GM19023 (cell line): ENCODE results near the gene MRAP.
"Not testable (repeated sequence)": the region's sequence is repeated elsewhere in the genome, so short reads cannot be mapped to it uniquely, and the experiment has no call there.

Source experiments
- ATAC-seq: cut with Tn5 transposase; IDR thresholded peaks from one replicate; pipeline ENCODE4 v1.9.1; 2021; ENCODE audit warnings: mild to moderate bottlenecking, moderate library complexity; ENCODE audit not compliant: unreplicated experiment

MRAP gene

DNA sequence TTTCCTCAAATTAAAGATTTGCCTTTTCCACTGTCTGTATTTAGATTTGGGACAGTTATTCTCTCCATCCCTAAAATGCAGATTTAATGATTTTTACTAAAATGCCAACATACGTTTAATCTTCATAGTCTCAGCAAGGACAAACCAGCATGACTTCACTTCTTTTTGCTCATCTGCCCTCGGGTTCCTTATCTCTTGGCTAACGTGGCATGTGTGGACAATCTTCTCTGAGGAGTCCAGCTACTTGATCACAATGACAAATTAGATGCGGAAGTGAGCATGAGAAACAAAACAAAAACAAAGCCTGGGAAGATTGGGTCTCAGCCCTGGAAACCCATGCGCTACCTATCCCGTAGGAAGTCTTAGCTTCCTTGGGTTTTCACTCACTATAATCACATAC is 1.0 kb downstream of the MRAP start:
- no peak for ATAC-seq

DNA sequence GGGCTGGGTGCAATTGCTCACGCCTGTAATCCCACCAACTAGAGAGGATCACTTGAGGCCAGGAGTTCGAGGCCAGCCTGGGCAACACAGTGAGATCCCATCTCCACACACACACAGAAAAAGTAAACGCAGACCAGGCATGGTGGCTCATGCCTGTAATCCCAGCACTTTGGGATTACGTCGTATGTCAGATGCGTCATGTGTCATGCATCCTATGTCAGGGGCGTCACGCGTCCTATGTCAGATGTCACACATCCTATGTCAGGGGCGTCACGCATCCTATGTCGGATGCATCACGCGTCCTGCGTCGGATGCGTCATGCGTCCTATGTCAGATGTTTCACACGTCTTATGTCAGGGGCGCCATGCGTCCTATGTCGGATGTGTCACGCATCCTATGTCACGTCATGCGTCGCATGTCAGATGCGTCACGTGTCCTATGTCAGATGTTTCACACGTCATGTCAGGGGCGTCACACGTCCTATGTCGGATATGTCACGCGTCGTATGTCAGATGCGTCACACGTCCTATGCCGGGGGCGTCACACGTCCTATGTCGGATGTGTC is 1.5 kb downstream of the MRAP start:
- ATAC-seq, result no peak

DNA sequence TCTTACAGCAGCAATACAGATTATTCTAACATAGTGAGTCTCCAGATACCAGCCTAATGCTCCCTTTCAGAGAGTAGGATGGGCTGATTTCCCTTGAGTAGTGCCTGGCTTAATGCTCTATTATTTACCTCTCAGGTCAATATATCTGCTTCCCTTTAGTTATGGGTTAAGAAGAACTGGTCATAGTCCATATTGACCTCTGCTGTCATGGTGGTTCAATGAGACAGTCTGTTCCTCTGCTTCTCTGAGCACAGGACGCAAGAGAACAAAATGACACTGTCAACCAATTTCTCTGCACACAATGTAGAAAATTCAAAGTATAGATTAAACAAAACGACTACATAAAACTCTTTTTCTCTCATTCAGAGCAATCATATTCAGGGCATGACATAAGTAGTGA is 2.9 kb downstream of the MRAP start:
- no peak for ATAC-seq

DNA sequence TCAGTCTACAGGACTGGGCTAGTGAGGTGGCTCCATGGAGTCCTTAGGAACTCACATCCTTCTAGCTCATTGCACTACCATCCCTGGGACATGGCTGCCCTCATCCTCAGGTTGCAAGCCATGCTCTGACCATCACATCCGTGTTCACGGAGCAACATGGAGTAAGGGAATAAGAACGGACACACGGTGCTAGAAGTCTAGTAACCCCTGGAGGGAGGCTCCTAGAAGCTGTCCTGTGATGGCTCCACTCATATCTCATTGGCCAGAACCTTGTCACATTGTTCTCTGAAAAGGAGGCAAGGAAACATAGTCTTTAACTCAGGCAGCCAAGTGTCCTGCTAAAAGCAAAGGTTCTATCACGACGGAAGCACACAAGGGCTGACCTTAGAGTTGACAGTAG is 3.9 kb downstream of the MRAP start:
- no peak for ATAC-seq

GRCh38 chr21:32303385-32303784 is 4.7 kb downstream of the MRAP start:
- no peak for ATAC-seq

- no peak for ATAC-seq
Measured at GRCh38 chr21:32304998-32305397, 6.3 kb downstream of the MRAP start.

DNA sequence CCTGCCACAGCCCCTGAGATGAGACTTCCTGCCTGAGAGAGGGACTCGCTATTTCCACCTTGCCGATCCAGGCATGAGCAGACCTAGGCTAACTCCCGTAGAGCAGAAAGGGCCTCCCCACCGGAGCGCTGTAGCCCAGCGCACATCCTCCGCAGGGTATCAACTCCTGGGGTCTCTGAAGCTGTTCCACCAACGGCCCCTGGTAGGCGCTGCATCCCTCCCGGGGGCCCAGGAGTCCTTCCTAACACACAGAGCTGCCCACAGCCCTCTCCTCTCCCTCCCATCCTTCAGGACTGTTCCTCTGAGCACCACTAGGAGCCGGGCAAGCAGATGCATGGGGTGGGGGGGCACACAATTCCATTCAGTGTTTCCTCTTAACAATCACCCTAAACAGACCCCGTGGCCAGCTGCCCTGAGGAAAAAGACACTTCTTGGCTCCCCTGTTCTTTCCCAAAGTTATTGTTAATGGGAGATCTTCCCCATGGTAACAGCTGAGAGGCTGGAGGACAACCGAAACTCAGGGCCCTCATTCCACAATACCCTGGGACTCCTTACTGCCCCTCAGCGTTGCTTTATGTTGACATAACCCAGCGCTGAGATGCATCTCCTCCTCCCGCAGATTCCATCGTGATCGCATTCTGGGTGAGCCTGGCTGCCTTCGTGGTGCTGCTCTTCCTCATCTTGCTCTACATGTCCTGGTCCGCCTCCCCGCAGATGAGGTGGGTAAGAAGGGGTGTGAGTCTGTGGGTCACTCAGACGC is 7.5 kb downstream of the MRAP start:
- ATAC-seq, result no peak

- ATAC-seq, result no peak
Measured at GRCh38 chr21:32307706-32308105, 9.1 kb downstream of the MRAP start.

GRCh38 chr21:32308696-32309095 is 10.0 kb downstream of the MRAP start:
- no peak for ATAC-seq

DNA sequence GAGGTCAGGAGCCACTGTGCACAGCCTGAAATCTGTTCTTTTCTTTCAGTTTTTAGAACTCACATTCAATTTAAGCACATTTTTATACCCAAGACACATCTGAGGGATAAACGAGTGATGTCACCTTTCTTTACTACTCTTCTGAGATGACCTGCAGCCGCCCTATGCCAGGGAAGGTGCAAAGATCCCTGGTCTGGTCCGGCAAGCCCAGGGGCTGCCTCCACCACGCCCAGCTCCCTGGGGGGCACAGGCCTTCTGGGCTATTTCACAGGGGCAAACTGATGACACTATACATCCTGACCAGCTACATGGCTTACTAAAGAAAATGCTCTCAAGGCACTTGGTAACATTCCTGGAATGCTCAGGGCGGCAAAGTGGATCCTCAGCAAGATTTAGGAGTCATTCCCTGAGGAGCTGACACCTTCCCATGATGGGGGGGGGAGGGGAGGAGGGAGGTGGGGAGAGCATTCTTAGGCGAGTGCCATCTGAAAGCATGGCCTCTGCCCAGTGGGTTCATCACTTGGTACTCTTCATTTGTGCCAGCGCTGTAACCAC is 11.3 kb downstream of the MRAP start:
- ATAC-seq, result no peak

- ATAC-seq, result not testable (repeated sequence)
Measured at GRCh38 chr21:32310976-32311375, 12.3 kb downstream of the MRAP start.

GRCh38 chr21:32311621-32312020 is 13.0 kb downstream of the MRAP start:
- no peak for ATAC-seq

- ATAC-seq, result no peak
Measured at GRCh38 chr21:32312326-32312725, 13.7 kb downstream of the MRAP start.

DNA sequence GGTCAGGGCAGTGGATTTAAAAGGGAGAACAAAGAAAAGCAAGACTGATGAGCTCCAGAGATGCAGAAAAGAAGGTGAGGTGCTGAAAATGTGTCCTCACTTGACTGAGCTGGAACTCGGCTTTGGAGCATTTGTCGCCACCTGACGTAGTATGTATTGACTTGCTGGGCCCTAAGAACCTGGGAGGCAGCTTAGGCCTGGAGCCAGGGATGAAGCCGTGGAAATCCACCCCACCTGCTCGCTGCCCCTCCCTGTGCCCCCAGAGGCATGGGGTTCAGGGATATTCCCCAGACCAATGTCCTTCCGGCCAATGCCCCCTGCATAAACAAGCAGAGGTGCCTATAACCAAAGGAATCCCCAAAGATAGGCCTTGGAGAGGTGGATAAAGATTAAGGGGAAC is 14.3 kb downstream of the MRAP start:
- no peak for ATAC-seq

- no peak for ATAC-seq
Measured at GRCh38 chr21:32314806-32315205, 16.2 kb downstream of the MRAP start.

DNA sequence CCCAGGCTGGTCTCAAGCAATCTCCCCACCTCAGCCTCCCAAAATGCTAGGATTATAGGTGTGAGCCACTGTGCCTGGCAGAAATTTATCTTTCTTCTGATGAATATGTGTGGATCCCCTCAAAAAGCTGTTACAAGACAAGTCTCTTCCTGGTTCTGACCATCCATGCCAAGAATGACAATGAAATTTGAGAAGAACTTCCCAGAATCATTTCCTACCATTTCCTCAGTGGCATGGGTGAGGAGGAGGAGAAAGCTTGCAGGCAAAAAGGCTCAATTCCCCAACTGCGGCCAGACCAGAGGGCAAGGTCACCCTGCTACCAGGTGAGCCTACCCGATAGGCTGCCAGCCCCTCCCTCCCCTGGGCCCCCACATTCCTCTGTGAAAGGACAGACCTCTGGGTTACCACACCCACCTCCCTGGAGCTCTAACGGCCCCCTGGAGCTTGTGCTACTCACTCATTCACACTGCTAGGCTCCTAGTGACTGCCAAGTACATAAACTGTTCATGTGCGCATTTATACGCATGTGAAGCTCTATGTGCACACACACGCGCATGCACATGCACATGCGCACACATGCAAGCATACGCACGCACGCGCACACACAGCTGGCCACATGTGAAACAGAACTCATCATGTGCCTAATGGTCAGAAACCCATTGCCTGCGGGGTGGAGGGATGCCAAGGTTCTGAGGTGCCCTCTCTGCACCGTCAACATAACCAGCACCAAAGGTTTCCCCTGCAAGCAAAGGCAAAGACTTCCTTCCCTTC is 17.0 kb downstream of the MRAP start:
- ATAC-seq, result no peak

DNA sequence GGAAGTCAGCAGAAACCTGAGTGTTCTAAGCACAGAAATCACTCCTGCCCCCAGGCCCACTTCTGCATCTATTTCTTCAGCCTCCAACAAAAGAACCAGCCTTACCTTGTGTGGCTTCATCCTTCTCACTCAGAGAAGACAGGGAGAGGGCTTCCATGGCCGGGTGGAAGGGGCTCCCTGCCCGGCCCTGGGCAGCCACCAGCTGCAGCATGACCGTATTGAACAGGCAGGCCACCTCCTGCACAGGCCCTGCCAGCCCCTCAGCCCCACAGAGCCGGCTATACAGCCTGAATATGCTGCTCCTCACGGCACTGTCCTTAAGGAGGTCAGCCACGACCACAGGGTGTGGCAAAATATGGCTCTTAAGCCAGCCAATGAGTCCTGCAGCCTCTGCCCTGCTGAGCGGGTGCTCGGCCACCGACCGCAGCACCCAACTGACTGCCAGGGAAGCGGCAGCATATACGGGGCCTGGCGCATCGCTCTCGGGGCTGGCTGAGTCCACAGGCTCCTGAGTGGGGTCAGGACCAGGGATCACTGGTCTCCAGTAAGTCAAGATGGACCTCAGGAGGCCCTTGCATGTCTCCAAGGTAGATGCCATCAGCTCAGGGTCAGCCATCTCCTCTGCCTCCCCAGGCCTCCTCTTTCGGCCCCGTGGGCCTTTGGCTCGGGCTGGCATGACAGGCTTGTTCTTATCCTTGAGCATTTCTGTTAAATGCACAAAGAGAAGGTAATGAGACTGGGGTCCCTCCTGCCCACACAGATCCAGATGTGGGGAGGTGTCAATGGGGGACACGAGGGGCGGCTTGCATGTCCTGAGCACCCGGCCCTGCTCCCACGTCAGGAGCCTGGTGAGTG is 17.9 kb downstream of the MRAP start:
- no peak for ATAC-seq

DNA sequence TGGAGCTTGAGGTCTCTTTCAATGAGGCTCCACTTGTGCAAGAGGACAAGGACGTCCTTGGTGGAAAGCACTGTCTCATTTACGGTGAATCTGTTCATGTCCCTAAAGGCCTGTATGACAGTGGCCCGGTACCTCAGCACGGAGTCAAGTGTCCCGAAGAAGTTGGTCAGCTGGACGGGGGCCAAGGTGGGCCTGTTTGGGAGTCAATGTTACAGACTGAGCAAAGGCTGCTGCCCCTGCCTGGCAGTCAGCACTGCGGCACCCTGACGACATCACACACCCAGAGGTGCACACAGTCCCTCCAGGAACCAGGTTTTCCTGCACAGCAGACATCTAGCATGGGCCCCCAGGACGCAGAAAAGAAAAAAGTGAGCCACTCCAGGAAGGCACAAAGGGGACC is 19.1 kb downstream of the MRAP start:
- no peak for ATAC-seq

DNA sequence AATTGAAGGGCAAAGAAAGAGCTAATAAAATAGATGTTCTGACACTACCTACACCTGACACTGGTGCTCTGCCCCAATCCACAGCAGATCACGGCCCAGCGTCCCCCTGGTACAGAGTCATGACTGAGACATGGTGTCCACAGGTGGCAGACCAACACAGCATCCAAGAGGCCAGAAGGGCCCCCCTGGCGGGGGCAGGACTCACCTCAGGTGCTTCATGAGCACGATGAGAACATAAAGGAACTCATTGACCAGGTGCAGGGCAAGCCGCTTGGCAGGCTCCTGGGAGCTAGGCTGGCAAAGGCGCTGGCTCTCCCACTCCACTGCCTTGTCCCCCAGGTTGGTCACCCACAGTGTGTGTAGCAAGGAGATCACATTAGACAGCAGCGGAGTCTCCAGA is 20.4 kb downstream of the MRAP start:
- ATAC-seq, result no peak

DNA sequence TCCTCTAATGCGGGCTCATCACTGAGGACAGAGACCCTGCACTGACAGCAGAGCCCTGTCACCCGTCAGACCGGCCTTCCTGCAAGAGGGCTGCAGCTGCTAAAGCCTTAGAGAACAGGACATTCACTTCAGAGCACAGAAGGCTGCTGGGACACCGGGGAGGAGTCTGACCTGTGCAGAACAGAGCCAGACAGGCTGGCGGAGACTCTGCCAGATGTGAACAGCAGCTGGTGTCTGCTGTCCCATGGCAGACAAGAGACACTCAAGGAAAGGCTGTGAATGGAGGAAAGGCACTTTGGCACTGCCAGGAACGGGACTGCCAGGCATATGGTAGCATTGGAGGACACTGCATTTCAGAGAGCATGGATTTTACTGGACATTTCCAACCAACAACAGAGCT is 21.4 kb downstream of the MRAP start:
- ATAC-seq, result no peak

DNA sequence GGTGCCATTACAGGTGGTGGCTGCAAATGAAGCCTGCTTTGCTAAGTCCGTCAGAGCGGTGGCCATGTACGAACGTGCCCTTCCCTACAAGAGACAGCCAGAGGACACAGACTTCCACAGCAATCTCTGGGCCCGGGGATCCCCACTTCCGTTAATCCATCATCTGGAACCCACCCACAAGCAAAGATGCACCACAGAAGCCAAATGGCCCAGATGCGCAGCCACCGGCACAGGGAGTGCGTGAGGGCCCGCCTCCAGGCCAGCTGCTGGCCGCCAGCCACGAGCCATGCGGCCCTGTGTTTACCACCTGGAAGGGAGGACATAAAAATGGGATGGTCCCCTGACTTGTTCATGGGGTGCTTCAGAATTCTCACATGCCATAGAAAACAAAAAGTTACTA is 22.1 kb downstream of the MRAP start:
- no peak for ATAC-seq
